Natural killer cell treated with Interleukin-12 subunit alpha and Interleukin-12 subunit beta and Interleukin-15 and Interleukin-18, amount 100 ng/mL, for 72 hours (primary cell): ENCODE results near the gene PCGF1. TPM values are rescaled to one million over a fixed set of nuclear protein-coding genes. Genes with fewer than 3 reads are reported as not detected.
A peak's percentile ranks its signal among the peaks of the same experiment; 100 is the strongest.
"Not testable (repeated sequence)": the region's sequence is repeated elsewhere in the genome, so short reads cannot be mapped to it uniquely, and the experiment has no call there.

Source experiments
- ATAC-seq, 2 donors: fragments of 150-1000 bp; cut with Tn5 transposase in 1 of 2; sonication (Bioruptor Pico), chemical (Tn5 transposase) in 1 of 2; 2 replicates each; pipeline ENCODE4 v1.10.0; 2021
- DNase-seq: peaks from one replicate; pipeline ENCODE4 v3.0.0; 2022; ENCODE audit warnings: low spot score
- H3K27ac Mint-ChIP-seq, 2 donors: 1 replicate in 1 of 2; 2 replicates in 1 of 2; pipeline ENCODE4 v1.8.0; 2022; ENCODE audit warnings: mixed read lengths in 2 of 2, mild to moderate bottlenecking in 1 of 2, moderate library complexity in 1 of 2
- H3K27me3 Mint-ChIP-seq, 2 donors: 1 replicate in 1 of 2; 2 replicates in 1 of 2; pipeline ENCODE4 v1.8.0; 2022; ENCODE audit warnings: mixed read lengths in 2 of 2
- H3K36me3 Mint-ChIP-seq: one replicate; pipeline ENCODE4 v1.8.0; 2022; ENCODE audit warnings: mixed read lengths
- H3K4me1 Mint-ChIP-seq, 2 donors: 1 replicate in 1 of 2; 2 replicates in 1 of 2; pipeline ENCODE4 v1.8.0; 2022; ENCODE audit warnings: low read depth in 2 of 2, mixed read lengths in 2 of 2, mild to moderate bottlenecking in 1 of 2
- H3K4me3 Mint-ChIP-seq: one replicate; pipeline ENCODE4 v1.8.0; 2022; ENCODE audit warnings: mixed read lengths
- H3K9me3 Mint-ChIP-seq: 2 replicates; pipeline ENCODE4 v1.8.0; 2022; ENCODE audit warnings: mixed read lengths
- total RNA-seq, 2 donors: library from RNA; stranded (reverse); gene quantifications; one replicate each; pipeline ENCODE4 v1.2.3, GENCODE V29; 2022

PCGF1 gene
- total RNA-seq, 2 donors from 2014 or later: 31.3 to 41.3 TPM

GRCh38 chr2:74472945-74473258, 34.6 kb downstream of the PCGF1 start:
- Mint-ChIP-seq H3K9me3 (no peaks in the 10 kb centered on the region), H3K36me3 (peaks cover 13% of the 10 kb centered on the region), H3K27ac (peak overlapping the region; percentile 97 to 99), H3K27me3 (no peaks in the 10 kb centered on the region), H3K4me1 (peaks cover 31 to 42% of the 10 kb centered on the region in 2 donors), H3K4me3 (peak overlapping the region; percentile 99)
- ATAC-seq (no peak), DNase-seq (no peak)

GRCh38 chr2:74472086-74472944, 35.2 kb downstream of the PCGF1 start, which contains the start of gene MRPL53:
TSS of gene MRPL53 (minus strand) at chr2:74472680. CDS start at chr2:74472660, 20 bp downstream.
- H3K27ac Mint-ChIP-seq: peak within 1 kb of the TSS; percentile 97 to 99

GRCh38 chr2:74471332-74472065, 36.0 kb downstream of the PCGF1 start:
- Mint-ChIP-seq H3K9me3 (no peaks in the 10 kb centered on the region), H3K4me3 (peak overlapping the region; percentile 99), H3K4me1 (peaks cover 27 to 32% of the 10 kb centered on the region in 2 donors), H3K36me3 (peaks cover 13% of the 10 kb centered on the region), H3K27me3 (no peaks in the 10 kb centered on the region), H3K27ac (peak overlapping the region; percentile 97 to 99)
- DNase-seq (no peak), ATAC-seq (no peak)

More at GRCh38 chr2:74472086-74472944, 35.2 kb downstream of the PCGF1 start, which contains the start of gene MRPL53:
- peaks cover 27 to 38% of the 10 kb centered on the region in 2 donors for H3K4me1 Mint-ChIP-seq
- DNase-seq: peak; percentile 97
- no peaks in the 10 kb centered on the region for H3K9me3 Mint-ChIP-seq
- peak within 1 kb of the TSS; percentile 99 for H3K4me3 Mint-ChIP-seq
- H3K36me3 Mint-ChIP-seq: peaks cover 13% of the 10 kb centered on the region
- ATAC-seq: peak; percentile 97
- H3K27me3 Mint-ChIP-seq: no peaks in the 10 kb centered on the region

- DNase-seq, ATAC-seq, H3K9me3 Mint-ChIP-seq, H3K27me3 Mint-ChIP-seq: not testable (repeated sequence)
- Mint-ChIP-seq H3K36me3 (peaks cover 13% of the 10 kb centered on the region), H3K4me3 (peak overlapping the region; percentile 67), H3K4me1 (peaks cover 32 to 36% of the 10 kb centered on the region in 2 donors), H3K27ac (peak overlapping the region; percentile 75 to 87)
Measured at GRCh38 chr2:74470742-74471141, 36.8 kb downstream of the PCGF1 start.

- ATAC-seq (peak in 1 of 2 donors; percentile 29), DNase-seq (no peak)
- Mint-ChIP-seq H3K27me3 (no peaks in the 10 kb centered on the region), H3K4me1 (peaks cover 23 to 35% of the 10 kb centered on the region in 2 donors), H3K4me3 (peak overlapping the region; percentile 97), H3K36me3 (no peaks in the 10 kb centered on the region), H3K27ac (peak overlapping the region; percentile 97 to 100), H3K9me3 (no peaks in the 10 kb centered on the region)
Measured at GRCh38 chr2:74464406-74464805, 43.1 kb downstream of the PCGF1 start.

GRCh38 chr2:74462786-74463105, 44.7 kb downstream of the PCGF1 start:
- Mint-ChIP-seq H3K27ac (peak overlapping the region; percentile 47 to 73), H3K9me3 (no peaks in the 10 kb centered on the region), H3K27me3 (no peaks in the 10 kb centered on the region), H3K36me3 (no peaks in the 10 kb centered on the region), H3K4me1 (peaks cover 35 to 49% of the 10 kb centered on the region in 2 donors), H3K4me3 (peak overlapping the region; percentile 52)
- DNase-seq: no peak
- no peak for ATAC-seq

GRCh38 chr2:74462054-74462785, 45.3 kb downstream of the PCGF1 start:
- Mint-ChIP-seq H3K27me3 (no peaks in the 10 kb centered on the region), H3K27ac (peak overlapping the region; percentile 47 to 73), H3K4me3 (no peak overlapping the region), H3K36me3 (no peaks in the 10 kb centered on the region), H3K4me1 (peaks cover 38 to 55% of the 10 kb centered on the region in 2 donors), H3K9me3 (no peaks in the 10 kb centered on the region)
- no peak for ATAC-seq
- DNase-seq: no peak

- DNase-seq: no peak
Measured at GRCh38 chr2:74461187-74462053, 46.1 kb downstream of the PCGF1 start.

GRCh38 chr2:74460187-74460586, 47.3 kb downstream of the PCGF1 start:
- not testable (repeated sequence) for H3K9me3 Mint-ChIP-seq, H3K36me3 Mint-ChIP-seq, H3K27me3 Mint-ChIP-seq, ATAC-seq, DNase-seq
- H3K4me1 Mint-ChIP-seq: peaks cover 47 to 65% of the 10 kb centered on the region in 2 donors
- peak overlapping the region; percentile 98 for H3K4me3 Mint-ChIP-seq
- H3K27ac Mint-ChIP-seq: peak overlapping the region; percentile 91 to 98

More at GRCh38 chr2:74461187-74462053, 46.1 kb downstream of the PCGF1 start:
- no peak overlapping the region for H3K27ac Mint-ChIP-seq
- H3K27me3 Mint-ChIP-seq: no peaks in the 10 kb centered on the region
- no peak overlapping the region for H3K4me3 Mint-ChIP-seq
- no peaks in the 10 kb centered on the region for H3K9me3 Mint-ChIP-seq
- peaks cover 44 to 63% of the 10 kb centered on the region in 2 donors for H3K4me1 Mint-ChIP-seq
- peaks cover under 1% of the 10 kb centered on the region for H3K36me3 Mint-ChIP-seq
- ATAC-seq: no peak

GRCh38 chr2:74459503-74460118, 47.9 kb downstream of the PCGF1 start:
- not testable (repeated sequence) for ATAC-seq, H3K9me3 Mint-ChIP-seq, H3K27me3 Mint-ChIP-seq, H3K36me3 Mint-ChIP-seq, DNase-seq
- Mint-ChIP-seq H3K4me3 (peak overlapping the region; percentile 98), H3K27ac (peak overlapping the region; percentile 91 to 98), H3K4me1 (peaks cover 52 to 71% of the 10 kb centered on the region in 2 donors)

GRCh38 chr2:74458938-74459363, 48.5 kb downstream of the PCGF1 start:
- H3K9me3 Mint-ChIP-seq: no peaks in the 10 kb centered on the region
- peak overlapping the region; percentile 98 for H3K4me3 Mint-ChIP-seq
- no peaks in the 10 kb centered on the region for H3K27me3 Mint-ChIP-seq
- peaks cover 5% of the 10 kb centered on the region for H3K36me3 Mint-ChIP-seq
- peaks cover 56 to 73% of the 10 kb centered on the region in 2 donors for H3K4me1 Mint-ChIP-seq
- no peak for DNase-seq
- ATAC-seq: no peak
- H3K27ac Mint-ChIP-seq: peak overlapping the region; percentile 91 to 98

- peak; percentile 92 to 94 for ATAC-seq
- peak within 1 kb of the TSS; percentile 91 to 98 for H3K27ac Mint-ChIP-seq
- H3K27me3 Mint-ChIP-seq: no peaks in the 10 kb centered on the region
- H3K4me3 Mint-ChIP-seq: peak within 1 kb of the TSS; percentile 98
- DNase-seq: peak; percentile 100
- H3K4me1 Mint-ChIP-seq: peaks cover 55 to 73% of the 10 kb centered on the region in 2 donors
- peaks cover 5% of the 10 kb centered on the region for H3K36me3 Mint-ChIP-seq
- no peaks in the 10 kb centered on the region for H3K9me3 Mint-ChIP-seq
Measured at GRCh38 chr2:74458132-74458937, 49.2 kb downstream of the PCGF1 start, which contains the start of gene WBP1. TSS of gene WBP1 (plus strand) at chr2:74458438. CDS start at chr2:74458603, 165 bp downstream.
